Fibroblast of skin of back (primary cell): ENCODE measurements around the gene IMMP2L.
"Not testable (repeated sequence)": the region's sequence is repeated elsewhere in the genome, so short reads cannot be mapped to it uniquely, and the experiment has no call there.

Experiments used
- DNase-seq: peaks from one replicate; pipeline ENCODE4 v3.0.0-alpha.2; 2013

IMMP2L gene

DNA sequence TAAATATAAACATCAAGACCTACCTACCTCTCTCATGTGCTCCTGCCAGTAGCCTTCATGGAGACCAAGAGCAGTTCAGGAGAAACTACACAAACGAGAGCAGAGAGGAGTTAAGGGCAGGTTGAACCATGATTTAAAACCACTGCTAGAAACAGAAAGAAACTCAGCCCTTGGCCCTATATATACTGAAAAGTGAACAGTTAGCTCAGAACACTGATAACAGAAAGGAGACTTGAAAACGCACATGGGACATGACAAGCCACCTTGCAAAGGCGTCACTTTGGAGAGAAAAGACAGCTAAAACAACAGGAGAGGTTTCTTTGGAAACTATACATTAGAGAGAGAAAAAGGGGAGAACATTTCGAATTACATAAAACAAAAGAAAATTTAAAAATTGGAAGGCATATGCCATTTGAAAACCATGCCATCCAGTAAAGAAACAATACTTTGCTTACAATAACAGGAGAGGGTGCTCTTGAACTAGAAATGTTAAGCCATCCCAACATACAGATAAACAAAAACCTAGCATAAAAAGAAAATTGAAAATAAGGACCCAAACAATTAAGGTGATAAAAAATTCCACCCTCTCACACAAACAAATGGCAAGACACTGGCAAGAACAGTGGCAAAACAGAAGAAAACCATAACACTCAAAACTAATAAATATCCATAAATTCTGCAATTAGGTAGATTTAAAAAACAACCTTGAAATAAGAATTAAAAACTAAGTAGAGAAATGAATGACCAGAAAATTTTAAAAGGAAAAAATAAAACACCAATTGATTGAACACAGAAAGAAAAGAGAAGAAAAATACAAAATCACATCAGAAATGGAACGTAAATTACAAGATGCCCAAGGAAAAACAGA is 232.7 kb downstream of the IMMP2L start:
- DNase-seq = no peak

DNA sequence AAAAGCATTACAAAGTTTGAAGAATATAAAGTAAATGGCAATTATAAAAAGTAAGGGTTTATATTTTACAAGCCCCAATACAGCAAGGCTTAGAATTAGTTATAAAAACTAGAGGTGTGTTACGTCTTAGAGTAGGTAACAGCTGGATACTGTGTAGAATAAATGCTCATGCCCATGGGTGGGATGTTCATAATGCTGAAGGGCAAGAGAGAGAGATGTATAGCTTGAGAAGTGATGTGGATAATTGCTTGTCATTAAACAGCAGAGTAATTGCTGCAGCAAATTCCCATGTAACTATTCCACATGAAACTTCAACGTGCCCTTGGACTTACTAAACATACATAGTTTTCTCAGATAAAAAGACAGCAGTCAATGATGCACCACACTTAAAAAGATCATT is 233.8 kb downstream of the IMMP2L start:
- no peak for DNase-seq

DNA sequence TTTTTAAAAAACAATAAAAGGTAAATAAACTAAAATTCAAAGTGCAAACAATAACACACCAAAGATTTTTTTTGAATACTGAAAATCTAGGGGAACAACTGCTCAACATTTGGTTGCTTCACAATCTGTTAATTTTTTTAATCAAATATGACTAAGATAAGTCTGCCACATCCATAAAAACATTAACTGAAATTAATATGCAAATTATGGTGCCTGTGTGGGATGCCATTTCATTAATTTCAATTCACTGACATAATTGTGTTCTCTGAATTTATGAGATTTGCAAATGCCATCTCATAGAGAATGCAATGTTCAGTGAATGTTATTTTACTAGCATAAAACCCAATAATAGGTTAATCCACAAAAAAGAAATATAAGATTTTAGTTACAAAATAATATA is 237.5 kb downstream of the IMMP2L start:
- no peak for DNase-seq

DNA sequence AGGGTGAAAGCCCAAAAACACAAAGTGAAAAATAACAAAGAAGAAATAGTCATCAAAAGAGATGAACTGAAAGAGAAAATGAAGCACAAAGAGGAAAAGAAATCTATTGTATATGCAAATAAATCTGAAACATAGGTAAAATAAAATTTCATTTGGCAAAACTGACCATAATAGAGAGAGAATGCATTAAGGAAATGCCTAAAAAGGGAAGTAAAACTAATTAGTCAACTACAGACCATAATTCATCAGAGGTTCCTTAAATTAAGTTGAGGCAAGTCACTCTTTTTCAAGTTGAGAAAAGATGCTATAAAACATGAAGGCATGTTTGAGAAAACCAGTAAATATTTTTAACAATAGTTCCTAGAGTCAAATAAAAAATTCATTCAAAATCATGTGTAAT is 238.1 kb downstream of the IMMP2L start:
- no peak for DNase-seq

DNA sequence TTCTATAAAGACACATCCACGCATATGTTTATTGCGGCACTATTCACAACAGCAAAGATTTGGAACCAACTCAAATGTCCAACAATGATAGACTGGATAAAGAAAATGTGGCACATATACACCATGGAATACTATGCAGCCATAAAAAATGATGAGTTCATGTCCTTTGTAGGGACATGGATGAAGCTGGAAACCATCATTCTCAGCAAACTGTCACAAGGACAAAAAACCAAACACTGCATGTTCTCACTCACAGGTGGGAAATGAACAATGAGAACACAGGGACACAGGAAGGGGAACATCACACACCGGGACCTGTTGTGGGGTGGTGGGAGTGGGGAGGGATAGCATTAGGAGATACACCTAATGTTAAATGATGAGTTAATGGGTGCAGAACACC is 238.6 kb downstream of the IMMP2L start:
- not testable (repeated sequence) for DNase-seq

DNA sequence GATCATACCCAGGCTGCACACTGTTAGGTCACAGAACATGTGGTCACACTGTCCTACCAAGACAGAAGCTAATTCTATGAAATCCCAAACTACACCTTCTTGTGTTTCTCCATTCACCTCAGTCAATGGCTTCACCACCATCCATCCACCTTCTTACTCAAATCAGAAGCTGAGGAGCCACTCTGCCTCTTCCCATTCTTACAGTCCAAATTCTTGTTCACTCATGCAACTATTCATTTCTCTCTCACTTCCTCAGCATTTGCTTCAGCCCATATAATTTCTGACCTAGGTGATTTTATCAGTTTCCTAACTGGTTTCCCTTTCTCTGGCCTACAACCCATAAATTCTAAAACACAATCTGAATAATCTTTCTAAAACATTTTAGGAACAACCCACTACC is 242.2 kb downstream of the IMMP2L start:
- no peak for DNase-seq

DNA sequence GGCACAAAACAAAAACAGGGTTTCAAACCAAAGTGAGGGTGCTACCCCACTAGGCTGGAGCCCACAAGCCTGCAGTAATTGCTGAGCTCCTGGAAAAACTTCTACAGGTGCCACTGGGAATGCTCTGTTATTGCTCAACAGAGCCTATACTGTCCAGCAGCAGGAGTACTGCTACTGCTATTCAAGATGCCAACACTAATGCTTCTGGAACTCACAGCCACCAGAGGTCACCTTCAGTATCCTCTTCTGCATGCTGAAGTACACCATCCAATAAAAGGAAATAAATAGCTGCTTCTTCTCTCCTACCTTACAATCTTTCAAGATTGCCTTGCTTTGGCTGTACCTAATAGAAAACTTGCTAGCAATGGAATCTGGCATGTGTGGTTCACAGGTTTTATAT is 249.3 kb downstream of the IMMP2L start:
- peak; percentile 25 for DNase-seq

DNA sequence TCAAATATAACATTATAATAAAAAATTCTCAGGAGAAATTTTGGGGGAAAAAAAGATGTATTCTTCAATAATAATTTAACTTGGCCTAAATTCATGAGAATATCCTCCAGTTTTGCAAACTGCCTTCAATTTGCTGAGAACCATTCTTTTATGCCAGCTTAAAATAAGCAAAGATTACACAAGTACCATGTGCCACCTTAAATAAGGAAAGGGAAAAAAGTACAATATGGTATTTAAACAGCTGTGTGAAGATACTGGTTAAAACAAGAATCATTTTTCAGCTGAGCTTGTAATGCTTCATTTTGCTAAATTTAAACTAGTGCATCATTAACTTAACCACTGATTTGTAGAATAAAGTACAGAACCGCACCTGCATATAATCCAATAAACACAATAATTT is 253.6 kb downstream of the IMMP2L start:
- no peak for DNase-seq

DNA sequence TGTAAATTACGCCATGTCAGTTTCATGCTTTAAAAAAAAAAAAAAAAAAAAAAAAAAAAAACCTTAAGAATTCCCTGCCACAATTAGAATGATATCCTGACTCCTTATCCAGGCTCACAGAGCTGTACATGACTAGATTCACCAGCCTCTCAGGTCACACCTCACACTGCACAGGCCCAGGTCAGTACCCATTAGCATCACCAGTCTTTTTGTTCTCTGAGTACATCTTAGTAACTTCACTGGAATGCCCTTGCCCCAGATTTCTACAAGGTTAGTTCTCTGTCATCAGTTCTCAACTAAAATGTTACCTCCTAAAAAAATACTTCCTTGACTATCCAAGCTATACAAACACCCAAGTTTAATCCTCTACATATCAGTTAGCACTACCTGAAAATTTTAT is 260.4 kb downstream of the IMMP2L start:
- DNase-seq = no peak

DNA sequence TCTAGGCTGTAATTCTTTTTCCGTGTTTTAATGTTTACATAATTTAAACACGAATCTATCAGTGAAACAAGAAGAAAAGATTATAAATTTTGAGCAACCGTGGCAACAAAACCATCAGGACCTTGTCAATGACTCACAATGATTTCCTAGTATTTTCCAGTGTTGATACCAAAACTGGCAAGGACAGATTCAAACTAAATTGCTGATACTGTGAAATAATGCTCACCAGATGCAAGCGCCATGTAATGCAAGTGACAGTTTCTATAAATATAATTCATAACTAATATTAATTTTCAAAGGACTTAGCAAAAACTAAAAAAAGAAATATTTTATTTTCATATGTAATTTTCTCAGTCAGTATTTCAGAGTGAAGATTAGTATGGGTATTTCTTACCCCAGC is 267.8 kb downstream of the IMMP2L start:
- DNase-seq = no peak

DNA sequence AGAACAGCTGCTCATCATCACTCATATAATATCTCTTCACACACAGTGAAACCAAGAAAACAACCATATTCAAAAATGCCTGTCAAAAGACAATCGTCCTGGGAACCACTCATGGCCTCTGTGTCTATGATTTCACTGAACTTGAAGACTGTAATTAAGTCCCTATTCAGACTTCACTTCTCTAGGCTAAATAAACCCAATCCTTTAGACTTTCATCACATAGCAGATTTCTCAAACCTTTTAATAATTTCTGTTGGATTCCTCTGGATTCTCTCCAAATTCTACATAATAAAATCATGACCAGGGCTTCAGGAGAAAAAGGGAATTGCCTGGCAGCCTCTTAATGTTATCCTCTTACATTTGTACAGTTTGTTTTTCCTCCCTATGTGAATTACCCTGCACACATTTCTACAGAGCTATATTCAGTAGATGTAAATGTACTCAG is 270.2 kb downstream of the IMMP2L start:
- peak; percentile 41 for DNase-seq

DNA sequence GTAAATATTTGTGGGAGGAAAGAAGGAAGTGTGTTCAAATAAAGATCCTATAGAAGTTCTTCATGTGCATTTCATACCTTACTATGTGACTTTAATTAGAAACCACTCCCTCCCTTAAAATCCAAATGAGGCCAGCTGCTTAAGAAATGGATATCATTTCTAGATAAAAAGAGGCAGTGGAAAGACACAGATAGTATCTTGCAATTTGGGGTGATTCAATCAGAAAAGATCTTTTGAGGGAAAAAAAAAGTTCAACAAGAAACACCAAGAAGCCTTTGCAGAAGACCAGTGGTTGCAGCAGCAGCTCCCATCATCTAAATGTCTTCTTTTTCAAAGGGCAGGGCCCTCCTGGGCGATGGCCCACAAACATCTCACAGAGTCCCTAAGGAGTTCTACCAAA is 271.3 kb downstream of the IMMP2L start:
- no peak for DNase-seq

DNA sequence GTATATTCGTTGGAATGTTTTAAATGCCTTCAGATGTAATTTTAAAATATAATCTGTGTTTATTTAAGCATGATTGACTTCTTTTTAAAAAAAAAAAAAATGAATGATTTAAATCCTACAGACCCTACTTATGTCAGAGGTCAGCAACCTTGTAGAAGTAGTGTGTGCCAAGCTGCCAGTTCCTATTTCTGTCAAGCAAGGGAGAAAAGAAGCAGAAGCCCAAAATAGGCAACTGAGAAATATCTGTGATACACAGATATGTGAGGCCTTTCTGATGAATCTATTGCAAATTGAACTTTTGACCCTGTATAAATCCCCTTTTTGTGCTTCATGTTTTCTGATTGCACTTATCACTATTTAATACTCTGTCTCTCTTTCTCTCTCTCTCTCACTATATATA is 271.9 kb downstream of the IMMP2L start:
- no peak for DNase-seq

DNA sequence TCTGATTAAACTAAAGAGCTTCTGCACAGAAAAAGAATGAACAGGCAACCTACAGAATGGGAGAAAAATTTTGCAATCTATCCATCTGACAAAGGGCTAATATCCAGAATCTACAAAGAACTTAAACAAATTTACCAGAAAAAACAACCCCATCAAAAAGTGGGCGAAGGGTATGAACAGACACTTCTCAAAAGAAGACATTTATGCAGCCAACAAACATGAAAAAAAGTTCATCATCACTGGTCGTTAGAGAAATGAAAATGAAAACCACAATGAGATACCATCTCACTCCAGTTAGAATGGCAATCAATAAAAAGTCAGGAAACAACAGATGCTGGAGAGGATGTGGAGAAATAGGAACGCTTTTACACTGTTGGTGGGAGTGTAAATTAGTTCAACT is 273.9 kb downstream of the IMMP2L start:
- not testable (repeated sequence) for DNase-seq

DNA sequence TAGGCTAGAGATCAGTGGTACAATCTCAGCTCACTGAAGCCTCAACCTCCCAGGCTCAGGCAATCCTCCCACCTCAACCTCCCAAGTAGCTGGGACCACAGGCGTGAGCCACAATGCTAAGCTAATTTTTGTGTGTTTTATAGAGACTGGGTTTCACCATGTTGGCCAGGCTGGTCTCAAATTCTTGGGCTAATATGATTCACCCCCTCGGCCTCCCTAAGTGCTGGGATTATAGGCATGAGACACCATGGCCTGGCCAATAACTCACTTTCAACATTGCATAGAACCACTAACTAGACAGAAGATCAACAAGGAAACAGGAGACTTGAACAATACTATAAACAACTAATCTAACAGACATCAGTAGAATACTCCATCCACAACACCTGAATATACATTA is 279.7 kb downstream of the IMMP2L start:
- DNase-seq = no peak

DNA sequence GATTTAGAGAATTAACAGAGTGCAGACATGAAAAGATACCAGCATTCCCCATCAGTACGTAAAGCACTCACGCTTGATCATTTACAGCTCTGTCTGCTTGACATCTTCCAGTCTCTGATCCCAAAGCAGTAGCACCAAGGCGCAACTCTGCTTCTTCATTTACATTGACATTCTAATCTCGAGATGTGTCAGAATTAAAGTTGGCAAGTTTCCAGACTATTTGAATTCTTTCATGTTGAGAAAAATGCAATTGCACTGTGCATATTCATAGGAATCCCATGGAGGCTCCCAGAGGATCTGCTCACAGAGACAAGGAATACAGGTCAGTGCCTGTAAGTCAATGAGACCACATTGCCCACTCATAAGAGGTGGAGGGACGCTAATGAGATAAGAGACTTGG is 287.4 kb downstream of the IMMP2L start:
- peak; percentile 69 for DNase-seq

DNA sequence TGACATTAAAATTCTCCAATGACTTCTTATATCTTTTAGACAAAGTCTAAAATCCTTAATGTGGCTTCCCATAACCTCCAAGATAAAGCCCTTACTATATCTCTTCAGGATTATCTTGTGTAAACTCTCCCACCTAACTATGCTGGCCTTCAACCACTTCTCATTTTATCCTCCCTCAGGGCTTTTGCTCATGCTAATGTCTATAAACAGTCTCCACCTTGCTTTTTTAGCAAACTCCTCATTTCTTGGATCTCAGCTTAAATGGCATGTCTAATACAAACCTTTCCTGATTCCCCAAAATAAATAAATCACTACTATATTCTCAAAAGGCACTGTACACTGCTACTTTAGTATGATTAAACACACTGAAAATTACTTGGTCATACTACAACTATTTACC is 290.2 kb downstream of the IMMP2L start:
- no peak for DNase-seq

DNA sequence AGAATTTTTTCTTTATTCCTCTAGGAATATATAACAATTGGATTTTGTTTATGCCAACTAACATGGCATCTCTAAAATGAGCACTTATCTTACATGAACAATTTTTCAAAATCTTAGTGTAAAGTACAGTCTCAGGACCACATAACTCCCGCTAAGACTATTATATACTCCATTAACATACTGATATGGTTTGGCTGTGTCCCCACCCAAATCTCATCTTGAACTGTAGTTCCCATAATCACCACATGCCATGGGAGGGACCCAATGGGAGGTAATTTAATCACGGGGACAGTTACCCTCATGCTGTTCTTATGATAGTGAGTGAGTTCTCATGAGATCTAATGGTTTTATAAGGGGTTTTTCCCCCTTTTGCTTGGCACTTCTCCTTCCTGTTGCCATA is 291.5 kb downstream of the IMMP2L start:
- not testable (repeated sequence) for DNase-seq

DNA sequence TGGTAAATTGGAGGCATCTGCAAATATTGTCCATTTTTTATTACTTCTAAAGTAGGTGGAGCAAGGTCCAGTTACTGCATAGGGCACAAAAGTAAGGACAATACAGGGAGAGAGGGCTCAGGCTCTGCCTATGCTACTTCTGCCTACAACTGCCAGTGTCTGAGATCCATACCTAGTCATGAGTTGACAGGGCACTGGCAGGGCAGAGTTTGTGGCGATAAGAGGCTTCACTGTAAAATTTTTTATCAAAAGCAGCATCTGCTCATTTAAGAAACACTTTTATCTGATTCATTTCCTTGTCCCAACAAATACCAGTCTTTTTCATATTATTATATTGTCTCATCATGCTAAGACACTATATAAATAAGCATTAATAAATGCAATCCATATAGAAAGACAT is 293.4 kb downstream of the IMMP2L start:
- no peak for DNase-seq

DNA sequence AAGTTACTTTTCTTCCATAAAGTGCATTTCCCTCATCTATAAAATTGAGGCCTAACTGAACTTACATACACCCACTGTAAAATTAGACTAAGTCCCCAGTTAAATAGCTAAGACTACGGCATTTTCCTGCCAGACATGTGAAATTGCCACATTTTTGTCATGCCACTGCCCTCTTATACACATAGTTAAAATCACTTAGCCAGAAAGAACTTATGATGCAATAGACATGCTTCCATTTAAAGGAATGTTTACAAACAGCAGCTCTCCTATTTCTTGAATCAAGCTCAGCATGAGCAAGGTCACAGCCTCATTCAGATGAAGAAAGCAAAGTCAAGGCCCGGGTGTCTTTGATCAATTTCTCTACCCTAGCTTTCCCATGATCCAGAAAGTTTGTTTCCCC is 295.7 kb downstream of the IMMP2L start:
- peak; percentile 78 for DNase-seq

DNA sequence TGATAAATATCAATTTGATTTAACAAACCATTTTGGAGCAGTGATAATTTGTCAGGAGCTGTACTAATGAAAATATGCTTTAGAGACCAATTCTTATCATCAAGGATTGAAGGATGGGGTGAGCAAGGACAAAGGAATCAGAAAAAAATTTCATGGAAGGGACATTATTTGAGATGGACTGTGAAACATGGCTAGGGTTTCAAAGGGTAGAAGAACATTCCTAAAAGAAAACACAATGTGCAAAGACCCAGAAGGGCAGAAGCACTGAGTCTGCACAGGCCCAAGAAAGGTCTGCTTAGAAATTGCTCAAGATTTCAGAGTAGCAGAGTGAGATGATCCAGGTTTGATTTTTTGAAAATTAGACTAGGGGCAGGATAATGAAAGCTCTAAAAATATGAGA is 296.9 kb downstream of the IMMP2L start:
- peak; percentile 25 for DNase-seq

DNA sequence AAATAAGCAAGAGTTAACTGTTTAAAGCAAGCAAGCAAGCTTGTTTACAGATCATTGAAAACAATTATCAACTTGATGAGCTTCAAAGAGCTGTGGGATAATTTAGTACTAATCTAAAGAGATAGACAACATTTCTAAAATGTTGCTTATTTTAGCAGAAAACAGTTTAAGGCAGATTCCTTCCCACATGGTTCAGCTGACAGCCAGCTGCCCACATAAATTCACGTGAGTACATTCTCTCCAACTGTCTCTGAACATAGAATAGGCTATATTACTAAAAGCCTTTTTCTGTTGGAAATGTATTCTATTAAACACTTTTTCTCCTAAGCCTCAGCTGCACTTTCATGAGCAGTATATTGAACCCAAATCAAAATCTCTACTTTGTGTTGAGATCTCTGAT is 297.3 kb downstream of the IMMP2L start:
- no peak for DNase-seq

DNA sequence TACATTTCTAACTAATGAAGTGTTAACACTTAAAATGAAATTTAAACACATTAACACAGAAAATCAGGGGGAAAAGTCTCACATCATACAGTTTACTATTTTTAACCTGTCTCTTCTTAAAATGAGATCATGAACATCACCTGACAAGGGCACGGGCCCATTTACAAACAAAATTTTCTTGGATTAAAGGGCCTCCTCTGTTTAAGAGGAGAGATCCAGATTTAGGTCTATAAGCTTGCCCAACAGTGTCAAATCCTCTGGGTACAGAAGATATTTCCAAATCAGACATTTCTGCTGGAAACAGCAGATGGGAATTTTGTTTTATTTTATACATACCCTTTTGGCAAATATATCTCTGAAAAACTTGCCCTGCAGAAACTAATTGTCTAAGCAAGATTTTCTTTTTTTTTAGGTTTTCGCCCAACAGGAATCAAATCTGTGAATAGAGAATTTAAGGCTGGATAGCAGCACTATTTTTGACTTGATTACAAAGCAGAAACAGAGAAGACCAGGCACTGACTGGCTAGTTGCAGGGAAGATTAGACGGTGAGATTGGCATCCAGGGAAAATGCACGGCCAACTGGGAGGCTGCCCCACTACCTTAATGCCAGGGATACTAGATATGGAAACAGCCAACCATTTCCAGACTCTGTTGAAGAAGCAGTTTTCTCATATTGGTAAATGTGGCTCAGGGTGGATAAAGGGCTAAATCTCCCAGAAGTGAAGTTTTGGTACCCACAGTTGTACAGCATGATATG is 298.0 kb downstream of the IMMP2L start:
- no peak for DNase-seq
